ENCODE results near the gene PDE4D. TPM values are rescaled to one million over a fixed set of nuclear protein-coding genes. Genes with fewer than 3 reads are reported as not detected.

PDE4D gene
- total RNA-seq, 1 donor from 2014 or later, result 6.8 TPM

DNA sequence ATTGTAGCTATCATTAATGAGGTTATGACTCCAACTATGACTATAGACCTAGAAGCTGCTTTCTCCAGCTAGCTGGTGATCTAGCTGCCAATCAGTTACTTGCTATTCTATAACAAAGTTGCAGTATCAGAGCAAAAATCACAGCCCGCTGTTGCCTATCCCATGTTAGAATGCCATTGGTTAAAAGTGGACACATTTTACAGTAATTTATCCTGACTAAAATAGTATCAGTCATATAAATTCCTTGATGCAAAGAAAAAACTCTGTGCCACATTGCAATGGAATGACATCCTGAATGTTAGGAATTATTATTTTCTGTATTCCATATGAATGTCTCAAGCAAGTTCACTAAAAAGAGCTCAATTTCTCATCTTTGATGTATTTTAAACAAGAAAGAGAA lies 626.5 kb downstream of the PDE4D start:
- no peak for DNase-seq (ENCODE audit: low read depth)
- no peak for FAIRE-seq

DNA sequence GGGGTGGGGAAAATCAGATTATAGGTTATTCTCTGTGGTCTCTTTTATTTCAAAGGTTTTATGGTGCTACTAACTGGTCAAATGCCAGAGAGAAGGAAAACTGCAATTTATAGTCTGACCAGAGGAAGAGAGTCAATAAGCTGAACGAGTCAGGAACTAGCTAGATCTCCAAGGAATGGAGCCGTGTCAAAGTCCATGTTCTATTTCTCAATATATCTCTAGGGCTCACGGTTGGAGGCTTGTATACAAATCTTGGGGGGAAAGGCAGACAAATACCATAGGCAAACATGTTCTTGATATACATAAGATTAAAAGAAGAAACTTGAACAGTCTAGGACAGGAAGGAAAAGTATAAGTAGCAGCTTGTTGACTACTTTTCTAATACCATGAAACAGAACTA lies 627.1 kb downstream of the PDE4D start:
- no peaks in the 10 kb centered on the region for H3K27me3 ChIP-seq (ENCODE audit: control insufficient read depth, insufficient read depth, low read length)
- TF ChIP-seq, protein P1, sequence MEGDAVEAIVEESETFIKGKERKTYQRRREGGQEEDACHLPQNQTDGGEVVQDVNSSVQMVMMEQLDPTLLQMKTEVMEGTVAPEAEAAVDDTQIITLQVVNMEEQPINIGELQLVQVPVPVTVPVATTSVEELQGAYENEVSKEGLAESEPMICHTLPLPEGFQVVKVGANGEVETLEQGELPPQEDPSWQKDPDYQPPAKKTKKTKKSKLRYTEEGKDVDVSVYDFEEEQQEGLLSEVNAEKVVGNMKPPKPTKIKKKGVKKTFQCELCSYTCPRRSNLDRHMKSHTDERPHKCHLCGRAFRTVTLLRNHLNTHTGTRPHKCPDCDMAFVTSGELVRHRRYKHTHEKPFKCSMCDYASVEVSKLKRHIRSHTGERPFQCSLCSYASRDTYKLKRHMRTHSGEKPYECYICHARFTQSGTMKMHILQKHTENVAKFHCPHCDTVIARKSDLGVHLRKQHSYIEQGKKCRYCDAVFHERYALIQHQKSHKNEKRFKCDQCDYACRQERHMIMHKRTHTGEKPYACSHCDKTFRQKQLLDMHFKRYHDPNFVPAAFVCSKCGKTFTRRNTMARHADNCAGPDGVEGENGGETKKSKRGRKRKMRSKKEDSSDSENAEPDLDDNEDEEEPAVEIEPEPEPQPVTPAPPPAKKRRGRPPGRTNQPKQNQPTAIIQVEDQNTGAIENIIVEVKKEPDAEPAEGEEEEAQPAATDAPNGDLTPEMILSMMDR (IDR thresholded peaks at IDR 0.05; ENCODE audit: insufficient read depth, low read length, severe bottlenecking), result no peak
- no peak overlapping the region for H3K4me3 ChIP-seq (ENCODE audit: low read depth, low read length)
- no peaks in the 10 kb centered on the region for H3K36me3 ChIP-seq (ENCODE audit: control insufficient read depth, insufficient read depth, low read length)
- no peak for DNase-seq (ENCODE audit: low read depth)
- no peak for FAIRE-seq

More for the DNA sequence above, 626.5 kb downstream of the PDE4D start:
- Histone ChIP-seq H3K4me3 (ENCODE audit: low read depth, low read length) (no peak overlapping the region), H3K27me3 (ENCODE audit: control insufficient read depth, insufficient read depth, low read length) (no peaks in the 10 kb centered on the region), H3K36me3 (ENCODE audit: control insufficient read depth, insufficient read depth, low read length) (no peaks in the 10 kb centered on the region)
- TF ChIP-seq, protein P1 (IDR thresholded peaks at IDR 0.05; ENCODE audit: insufficient read depth, low read length, severe bottlenecking), result no peak

DNA sequence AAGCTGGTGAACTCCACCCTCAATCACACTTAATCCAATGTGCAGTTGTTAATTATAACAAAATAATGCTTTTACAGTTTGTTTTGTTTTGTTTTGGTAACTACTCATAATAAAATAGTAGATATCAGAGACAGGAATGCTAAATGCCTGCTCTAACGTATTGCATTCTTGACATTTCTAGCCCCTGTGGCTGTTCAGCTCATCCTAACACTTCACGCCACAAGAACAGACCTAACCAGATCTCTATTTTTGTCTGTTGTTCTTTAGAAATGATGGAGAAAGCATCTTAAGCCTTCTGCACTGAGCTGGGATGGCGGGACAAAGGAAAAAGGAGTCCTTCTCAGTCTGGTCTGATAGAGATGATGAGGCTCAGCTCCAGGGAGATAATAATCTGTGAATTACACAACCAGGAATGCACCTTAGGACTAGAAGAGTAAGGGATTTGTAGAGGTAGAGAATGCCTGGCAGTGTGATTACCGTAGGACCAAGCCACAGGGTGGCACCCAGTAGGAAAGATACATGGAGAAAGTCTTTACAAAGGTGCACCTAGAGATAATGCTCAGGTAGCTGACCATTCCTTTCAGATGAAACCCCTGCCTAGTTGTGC lies 628.8 kb downstream of the PDE4D start:
- Histone ChIP-seq H3K36me3 (ENCODE audit: control insufficient read depth, insufficient read depth, low read length) (no peaks in the 10 kb centered on the region), H3K4me3 (ENCODE audit: low read depth, low read length) (no peak overlapping the region), H3K27me3 (ENCODE audit: control insufficient read depth, insufficient read depth, low read length) (no peaks in the 10 kb centered on the region)
- FAIRE-seq (no peak), DNase-seq (ENCODE audit: low read depth) (no peak)
- TF ChIP-seq, protein P1 (IDR thresholded peaks at IDR 0.05; ENCODE audit: insufficient read depth, low read length, severe bottlenecking), result no peak

DNA sequence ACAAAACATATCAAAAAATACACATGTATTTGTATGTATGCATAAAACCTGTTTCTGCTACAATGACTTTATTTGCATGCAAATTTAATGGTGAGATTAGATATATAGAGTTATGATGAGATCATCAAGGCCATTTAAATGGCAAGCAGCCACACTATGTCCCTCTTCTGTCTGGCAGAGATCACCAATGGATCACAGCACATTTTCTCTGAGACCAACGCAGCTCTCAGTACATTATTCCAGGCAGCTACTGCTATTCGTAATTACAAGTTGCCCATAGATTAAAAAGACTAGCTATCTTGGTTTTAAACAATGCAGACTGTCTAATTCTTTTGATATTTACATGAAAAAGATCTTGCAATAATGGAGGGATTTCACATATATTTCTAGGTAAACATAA lies 629.5 kb downstream of the PDE4D start:
- no peaks in the 10 kb centered on the region for H3K36me3 ChIP-seq (ENCODE audit: control insufficient read depth, insufficient read depth, low read length)
- TF ChIP-seq, protein P1 (IDR thresholded peaks at IDR 0.05; ENCODE audit: insufficient read depth, low read length, severe bottlenecking), result no peak
- no peaks in the 10 kb centered on the region for H3K27me3 ChIP-seq (ENCODE audit: control insufficient read depth, insufficient read depth, low read length)
- DNase-seq (ENCODE audit: low read depth) (no peak), FAIRE-seq (no peak)
- H3K4me3 ChIP-seq (ENCODE audit: low read depth, low read length), result no peak overlapping the region

DNA sequence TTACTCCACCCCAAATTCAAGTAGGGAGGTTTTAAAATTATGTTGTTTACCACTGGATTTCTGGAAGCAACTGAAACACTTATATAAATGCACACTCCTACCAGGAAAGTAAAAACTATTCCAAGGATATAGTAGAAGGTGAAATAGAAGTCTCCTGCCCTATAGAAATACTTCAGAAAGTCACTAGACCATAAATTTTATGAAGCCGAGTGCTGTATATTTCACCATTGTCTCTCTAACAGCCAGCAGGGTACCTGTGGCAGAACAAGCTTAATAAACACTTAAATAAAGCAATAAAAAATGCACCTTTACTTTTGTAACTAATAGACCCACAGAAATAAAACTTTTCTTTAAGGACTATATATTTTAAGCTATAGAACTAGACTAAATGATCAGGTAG lies 631.6 kb downstream of the PDE4D start:
- DNase-seq (ENCODE audit: low read depth) (no peak), FAIRE-seq (no peak)
- TF ChIP-seq, protein P1 (IDR thresholded peaks at IDR 0.05; ENCODE audit: insufficient read depth, low read length, severe bottlenecking), result no peak
- no peak overlapping the region for H3K4me3 ChIP-seq (ENCODE audit: low read depth, low read length)
- H3K27me3 ChIP-seq (ENCODE audit: control insufficient read depth, insufficient read depth, low read length), result no peaks in the 10 kb centered on the region
- no peaks in the 10 kb centered on the region for H3K36me3 ChIP-seq (ENCODE audit: control insufficient read depth, insufficient read depth, low read length)

DNA sequence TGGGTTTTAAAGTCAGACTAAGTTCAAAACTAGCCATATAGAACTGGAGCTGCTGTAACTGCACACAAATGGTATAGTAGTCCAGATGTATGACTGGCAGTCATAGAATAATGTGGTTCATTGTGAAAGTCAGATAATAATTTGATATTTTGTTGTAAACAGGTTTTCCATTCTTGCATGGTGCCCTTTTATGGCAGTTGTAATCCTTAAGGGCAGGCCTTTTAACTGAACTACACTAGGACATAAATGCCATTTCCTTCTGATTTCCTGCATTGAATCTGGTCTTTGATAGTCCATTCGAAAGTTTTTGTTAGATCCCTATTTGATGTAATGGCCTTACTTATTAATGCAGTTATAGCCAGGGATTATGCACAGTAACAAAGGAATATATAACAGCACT lies 632.6 kb downstream of the PDE4D start:
- DNase-seq (ENCODE audit: low read depth) (no peak), FAIRE-seq (no peak)
- TF ChIP-seq, protein P1 (IDR thresholded peaks at IDR 0.05; ENCODE audit: insufficient read depth, low read length, severe bottlenecking), result no peak

More for the DNA sequence above, 632.6 kb downstream of the PDE4D start:
- H3K4me3 ChIP-seq (ENCODE audit: low read depth, low read length), result no peak overlapping the region
- no peaks in the 10 kb centered on the region for H3K27me3 ChIP-seq (ENCODE audit: control insufficient read depth, insufficient read depth, low read length)
- H3K36me3 ChIP-seq (ENCODE audit: control insufficient read depth, insufficient read depth, low read length), result no peaks in the 10 kb centered on the region

All from bronchial epithelial cell (primary cell).